Liver (tissue), 9 donors: Measurements from ENCODE around the gene PCCB. TPM values are rescaled to one million over a fixed set of nuclear protein-coding genes. Genes with fewer than 3 reads are reported as not detected.
"Not testable (repeated sequence)": the region's sequence is repeated elsewhere in the genome, so short reads cannot be mapped to it uniquely, and the experiment has no call there.

Experiments
- DNase-seq: peaks from one replicate; pipeline ENCODE4 v3.0.0-alpha.2; 2017; ENCODE audit warnings: low spot score
- H3K27ac ChIP-seq, 2 donors: one replicate each; pipeline ENCODE4 v1.7.0; 2013; ENCODE audit warnings: inconsistent platforms in 2 of 2, low read length in 2 of 2, control low read depth in 1 of 2, low read depth in 1 of 2, mild to moderate bottlenecking in 1 of 2
- H3K27me3 ChIP-seq, 4 donors: one replicate each; pipeline versions ENCODE4 v1.6.1 to v1.7.0; 2013; ENCODE audit warnings: low read length in 3 of 4, inconsistent platforms in 1 of 4, mild to moderate bottlenecking in 1 of 4, moderate library complexity in 1 of 4; ENCODE audit not compliant: control insufficient read depth in 4 of 4, insufficient read depth in 4 of 4
- H3K36me3 ChIP-seq, 4 donors: one replicate each; pipeline versions ENCODE4 v1.6.1 to v1.7.0; 2013; ENCODE audit warnings: low read length in 3 of 4, mild to moderate bottlenecking in 3 of 4, low read depth in 1 of 4, moderate library complexity in 1 of 4; ENCODE audit not compliant: control insufficient read depth in 4 of 4, insufficient read depth in 3 of 4
- H3K4me1 ChIP-seq, 4 donors: one replicate each; pipeline versions ENCODE4 v1.6.1 to v1.7.0; 2013; ENCODE audit warnings: low read length in 3 of 4, mild to moderate bottlenecking in 3 of 4, moderate library complexity in 1 of 4; ENCODE audit not compliant: control insufficient read depth in 4 of 4, insufficient read depth in 4 of 4
- H3K4me3 ChIP-seq, 3 donors: one replicate each; pipeline versions ENCODE4 v1.6.1 to v1.7.0; 2013; ENCODE audit warnings: low read length in 3 of 3, control low read depth in 1 of 3, low read depth in 1 of 3, mild to moderate bottlenecking in 1 of 3
- H3K9ac ChIP-seq, 2 donors: one replicate each; pipeline ENCODE4 v1.7.0; 2013; ENCODE audit warnings: low read length in 2 of 2, mild to moderate bottlenecking in 2 of 2, moderate library complexity in 2 of 2, control low read depth in 1 of 2, low read depth in 1 of 2
- H3K9me3 ChIP-seq, 4 donors: one replicate each; pipeline versions ENCODE4 v1.6.1 to v1.7.0; 2013; ENCODE audit warnings: low read length in 3 of 4; ENCODE audit not compliant: control insufficient read depth in 4 of 4
- EGR1 ChIP-seq, 2 donors: IDR thresholded peaks; 2 replicates each; pipeline ENCODE4 v1.6.1; 2016 to 2018; ENCODE audit warnings: antibody characterized with exemption in 2 of 2, low read depth in 2 of 2
- HNF4A ChIP-seq, 2 donors: conservative IDR thresholded peaks; 2 replicates each; pipeline ENCODE4 v1.6.1; 2016; ENCODE audit warnings: antibody characterized with exemption in 2 of 2, mild to moderate bottlenecking in 2 of 2
- HNF4G ChIP-seq: IDR thresholded peaks from 2 replicates; pipeline ENCODE4 v1.6.1; 2016; ENCODE audit warnings: antibody characterized with exemption
- JUND ChIP-seq, 2 donors: IDR thresholded peaks; 2 replicates each; pipeline ENCODE4 v1.6.1; 2016; ENCODE audit warnings: antibody characterized with exemption in 2 of 2
- RAD21 ChIP-seq, 2 donors: IDR thresholded peaks; 2 replicates each; pipeline ENCODE4 v1.6.1; 2016; ENCODE audit warnings: antibody characterized with exemption in 2 of 2, mild to moderate bottlenecking in 2 of 2
- SP1 ChIP-seq: IDR thresholded peaks from 2 replicates; pipeline ENCODE4 v1.6.1; 2018; ENCODE audit warnings: antibody characterized with exemption, mild to moderate bottlenecking
- YY1 ChIP-seq: IDR thresholded peaks from 2 replicates; pipeline ENCODE4 v1.6.1; 2016; ENCODE audit warnings: antibody characterized with exemption, mild to moderate bottlenecking
- WGBS: extraction: QIAGEN DNeasy Blood & Tissue Kit; methylation state at CpG from one replicate; pipeline ENCODE4 v1.1.7; 2013; 5-methylcytosine and 5-hydroxymethylcytosine counted together
- polyA plus RNA-seq, 2 donors: library from polyadenylated mRNA; stranded (reverse) in 1 of 2; unstranded in 1 of 2; fragments of 200-250 nt in 1 of 2; fragments of >200 nt in 1 of 2; fragmentation: Nextera tagmentation in 1 of 2; extraction: Ambion mirVana in 1 of 2; gene quantifications; one replicate each; pipeline versions ENCODE4 v1.2.1 to v1.2.3, GENCODE V29; 2013 to 2015
- total RNA-seq, 2 donors: library from RNA; depleted of rRNA; stranded (reverse); fragments of >200 nt; gene quantifications; one replicate each; pipeline ENCODE4 v1.2.3, GENCODE V29; 2014
- TF ChIP-seq, protein P1 (sequence below): IDR thresholded peaks from 2 replicates; pipeline ENCODE4 v1.6.1; 2016; ENCODE audit warnings: antibody characterized with exemption, mild to moderate bottlenecking
- TF ChIP-seq, protein P2 (sequence below): IDR thresholded peaks from 2 replicates; pipeline ENCODE4 v1.6.1; 2016; ENCODE audit warnings: antibody characterized with exemption
- TF ChIP-seq, protein P3 (sequence below): IDR thresholded peaks from 2 replicates; pipeline ENCODE4 v1.6.1; 2016; ENCODE audit warnings: antibody characterized with exemption
- TF ChIP-seq, protein P4 (sequence below): fragments of 150-350 bp; IDR thresholded peaks from 2 replicates; pipeline ENCODE4 v1.5.1; 2017; ENCODE audit warnings: improper control_type of control experiment, low read depth, low read length; ENCODE audit not compliant: missing input control
- TF ChIP-seq, protein P5 (sequence below): IDR thresholded peaks from 2 replicates; pipeline ENCODE4 v1.6.1; 2016; ENCODE audit warnings: antibody characterized with exemption
- donor health status: healthy.
- donor health status: healthy.
- donor health status: healthy.
- donor health status: healthy.
- donor health status: healthy.

PCCB gene
- total and polyA plus RNA-seq, 4 donors, result 72.8 to 120 (median 95.0) TPM

DNA sequence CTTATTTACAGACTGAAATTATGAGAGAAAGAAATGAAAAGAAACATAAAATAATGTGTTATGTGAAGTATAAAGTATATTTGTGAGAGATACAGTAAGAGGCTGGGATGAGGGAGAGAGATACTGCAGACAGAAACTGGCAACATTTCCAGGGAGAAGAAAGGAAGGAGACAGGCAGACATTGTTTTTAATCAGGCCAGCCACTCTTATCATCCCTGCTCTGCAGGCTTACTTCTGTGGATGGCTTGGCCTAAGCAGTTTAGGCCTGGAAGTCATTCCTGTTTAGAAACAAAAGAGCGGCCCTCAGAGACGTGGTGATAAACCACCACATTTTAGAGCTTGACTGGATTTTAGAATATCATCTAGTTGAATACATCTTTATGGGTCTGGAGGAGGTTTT lies 12.4 kb downstream of the PCCB start:
- H3K27ac ChIP-seq, result no peak overlapping the region
- H3K36me3 ChIP-seq, result peaks cover 3 to 55% (median 30%) of the 10 kb centered on the region in 4 donors
- no peak for DNase-seq
- TF ChIP-seq RAD21 (IDR thresholded peaks at IDR 0.05), result no peak
- TF ChIP-seq, protein P1, sequence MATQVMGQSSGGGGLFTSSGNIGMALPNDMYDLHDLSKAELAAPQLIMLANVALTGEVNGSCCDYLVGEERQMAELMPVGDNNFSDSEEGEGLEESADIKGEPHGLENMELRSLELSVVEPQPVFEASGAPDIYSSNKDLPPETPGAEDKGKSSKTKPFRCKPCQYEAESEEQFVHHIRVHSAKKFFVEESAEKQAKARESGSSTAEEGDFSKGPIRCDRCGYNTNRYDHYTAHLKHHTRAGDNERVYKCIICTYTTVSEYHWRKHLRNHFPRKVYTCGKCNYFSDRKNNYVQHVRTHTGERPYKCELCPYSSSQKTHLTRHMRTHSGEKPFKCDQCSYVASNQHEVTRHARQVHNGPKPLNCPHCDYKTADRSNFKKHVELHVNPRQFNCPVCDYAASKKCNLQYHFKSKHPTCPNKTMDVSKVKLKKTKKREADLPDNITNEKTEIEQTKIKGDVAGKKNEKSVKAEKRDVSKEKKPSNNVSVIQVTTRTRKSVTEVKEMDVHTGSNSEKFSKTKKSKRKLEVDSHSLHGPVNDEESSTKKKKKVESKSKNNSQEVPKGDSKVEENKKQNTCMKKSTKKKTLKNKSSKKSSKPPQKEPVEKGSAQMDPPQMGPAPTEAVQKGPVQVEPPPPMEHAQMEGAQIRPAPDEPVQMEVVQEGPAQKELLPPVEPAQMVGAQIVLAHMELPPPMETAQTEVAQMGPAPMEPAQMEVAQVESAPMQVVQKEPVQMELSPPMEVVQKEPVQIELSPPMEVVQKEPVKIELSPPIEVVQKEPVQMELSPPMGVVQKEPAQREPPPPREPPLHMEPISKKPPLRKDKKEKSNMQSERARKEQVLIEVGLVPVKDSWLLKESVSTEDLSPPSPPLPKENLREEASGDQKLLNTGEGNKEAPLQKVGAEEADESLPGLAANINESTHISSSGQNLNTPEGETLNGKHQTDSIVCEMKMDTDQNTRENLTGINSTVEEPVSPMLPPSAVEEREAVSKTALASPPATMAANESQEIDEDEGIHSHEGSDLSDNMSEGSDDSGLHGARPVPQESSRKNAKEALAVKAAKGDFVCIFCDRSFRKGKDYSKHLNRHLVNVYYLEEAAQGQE, result no peak
- TF ChIP-seq SP1, result no peak
- TF ChIP-seq, protein P2, sequence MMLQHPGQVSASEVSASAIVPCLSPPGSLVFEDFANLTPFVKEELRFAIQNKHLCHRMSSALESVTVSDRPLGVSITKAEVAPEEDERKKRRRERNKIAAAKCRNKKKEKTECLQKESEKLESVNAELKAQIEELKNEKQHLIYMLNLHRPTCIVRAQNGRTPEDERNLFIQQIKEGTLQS, result no peak
- TF ChIP-seq YY1, result no peak
- TF ChIP-seq, protein P3, sequence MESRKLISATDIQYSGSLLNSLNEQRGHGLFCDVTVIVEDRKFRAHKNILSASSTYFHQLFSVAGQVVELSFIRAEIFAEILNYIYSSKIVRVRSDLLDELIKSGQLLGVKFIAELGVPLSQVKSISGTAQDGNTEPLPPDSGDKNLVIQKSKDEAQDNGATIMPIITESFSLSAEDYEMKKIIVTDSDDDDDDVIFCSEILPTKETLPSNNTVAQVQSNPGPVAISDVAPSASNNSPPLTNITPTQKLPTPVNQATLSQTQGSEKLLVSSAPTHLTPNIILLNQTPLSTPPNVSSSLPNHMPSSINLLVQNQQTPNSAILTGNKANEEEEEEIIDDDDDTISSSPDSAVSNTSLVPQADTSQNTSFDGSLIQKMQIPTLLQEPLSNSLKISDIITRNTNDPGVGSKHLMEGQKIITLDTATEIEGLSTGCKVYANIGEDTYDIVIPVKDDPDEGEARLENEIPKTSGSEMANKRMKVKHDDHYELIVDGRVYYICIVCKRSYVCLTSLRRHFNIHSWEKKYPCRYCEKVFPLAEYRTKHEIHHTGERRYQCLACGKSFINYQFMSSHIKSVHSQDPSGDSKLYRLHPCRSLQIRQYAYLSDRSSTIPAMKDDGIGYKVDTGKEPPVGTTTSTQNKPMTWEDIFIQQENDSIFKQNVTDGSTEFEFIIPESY, result no peak
- no peak for TF ChIP-seq JUND (IDR thresholded peaks at IDR 0.05)
- TF ChIP-seq HNF4G, result no peak
- no peak overlapping the region for H3K9ac ChIP-seq
- H3K4me1 ChIP-seq, result no peaks in the 10 kb centered on the region
- H3K9me3 ChIP-seq, result no peaks in the 10 kb centered on the region
- H3K4me3 ChIP-seq, result no peak overlapping the region
- 84% methylated on average over 2 of the region's 2 CpGs for WGBS
- H3K27me3 ChIP-seq, result no peaks in the 10 kb centered on the region

DNA sequence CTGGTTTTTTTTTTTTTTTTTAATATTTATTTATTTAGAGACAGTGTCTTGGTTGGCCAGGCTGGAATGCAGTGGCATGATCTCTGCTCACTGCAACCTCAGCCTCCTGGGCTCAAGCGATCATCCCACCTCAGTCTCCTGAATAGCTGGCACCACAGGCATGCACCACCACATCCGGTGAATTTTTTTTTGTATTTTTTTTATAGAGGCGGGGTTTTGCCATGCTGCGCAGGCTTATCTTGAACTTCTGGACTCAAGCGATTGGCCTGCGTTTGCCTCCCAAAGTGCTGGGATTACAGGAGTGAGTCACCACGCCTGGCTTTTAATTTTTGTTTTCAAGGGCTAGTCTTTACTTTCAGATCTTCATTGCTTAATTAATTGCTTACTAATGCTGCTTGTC lies 13.1 kb downstream of the PCCB start:
- Histone ChIP-seq H3K36me3 (peaks cover 3 to 50% (median 28%) of the 10 kb centered on the region in 4 donors), H3K9me3 (no peaks in the 10 kb centered on the region), H3K27ac (no peak overlapping the region), H3K9ac (no peak overlapping the region), H3K4me3 (no peak overlapping the region), H3K4me1 (no peaks in the 10 kb centered on the region), H3K27me3 (no peaks in the 10 kb centered on the region)
- TF ChIP-seq EGR1 (IDR thresholded peaks at IDR 0.05; ENCODE audit: low read depth in 2 of 2) (no peak), HNF4A (conservative IDR thresholded peaks at IDR 0.05) (no peak)
- TF ChIP-seq, protein P3, result no peak
- TF ChIP-seq, protein P4, sequence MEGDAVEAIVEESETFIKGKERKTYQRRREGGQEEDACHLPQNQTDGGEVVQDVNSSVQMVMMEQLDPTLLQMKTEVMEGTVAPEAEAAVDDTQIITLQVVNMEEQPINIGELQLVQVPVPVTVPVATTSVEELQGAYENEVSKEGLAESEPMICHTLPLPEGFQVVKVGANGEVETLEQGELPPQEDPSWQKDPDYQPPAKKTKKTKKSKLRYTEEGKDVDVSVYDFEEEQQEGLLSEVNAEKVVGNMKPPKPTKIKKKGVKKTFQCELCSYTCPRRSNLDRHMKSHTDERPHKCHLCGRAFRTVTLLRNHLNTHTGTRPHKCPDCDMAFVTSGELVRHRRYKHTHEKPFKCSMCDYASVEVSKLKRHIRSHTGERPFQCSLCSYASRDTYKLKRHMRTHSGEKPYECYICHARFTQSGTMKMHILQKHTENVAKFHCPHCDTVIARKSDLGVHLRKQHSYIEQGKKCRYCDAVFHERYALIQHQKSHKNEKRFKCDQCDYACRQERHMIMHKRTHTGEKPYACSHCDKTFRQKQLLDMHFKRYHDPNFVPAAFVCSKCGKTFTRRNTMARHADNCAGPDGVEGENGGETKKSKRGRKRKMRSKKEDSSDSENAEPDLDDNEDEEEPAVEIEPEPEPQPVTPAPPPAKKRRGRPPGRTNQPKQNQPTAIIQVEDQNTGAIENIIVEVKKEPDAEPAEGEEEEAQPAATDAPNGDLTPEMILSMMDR, result no peak
- TF ChIP-seq, protein P5, sequence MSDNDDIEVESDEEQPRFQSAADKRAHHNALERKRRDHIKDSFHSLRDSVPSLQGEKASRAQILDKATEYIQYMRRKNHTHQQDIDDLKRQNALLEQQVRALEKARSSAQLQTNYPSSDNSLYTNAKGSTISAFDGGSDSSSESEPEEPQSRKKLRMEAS, result no peak
- WGBS, result 97% methylated on average over 7 of the region's 7 CpGs
- no peak for DNase-seq

DNA sequence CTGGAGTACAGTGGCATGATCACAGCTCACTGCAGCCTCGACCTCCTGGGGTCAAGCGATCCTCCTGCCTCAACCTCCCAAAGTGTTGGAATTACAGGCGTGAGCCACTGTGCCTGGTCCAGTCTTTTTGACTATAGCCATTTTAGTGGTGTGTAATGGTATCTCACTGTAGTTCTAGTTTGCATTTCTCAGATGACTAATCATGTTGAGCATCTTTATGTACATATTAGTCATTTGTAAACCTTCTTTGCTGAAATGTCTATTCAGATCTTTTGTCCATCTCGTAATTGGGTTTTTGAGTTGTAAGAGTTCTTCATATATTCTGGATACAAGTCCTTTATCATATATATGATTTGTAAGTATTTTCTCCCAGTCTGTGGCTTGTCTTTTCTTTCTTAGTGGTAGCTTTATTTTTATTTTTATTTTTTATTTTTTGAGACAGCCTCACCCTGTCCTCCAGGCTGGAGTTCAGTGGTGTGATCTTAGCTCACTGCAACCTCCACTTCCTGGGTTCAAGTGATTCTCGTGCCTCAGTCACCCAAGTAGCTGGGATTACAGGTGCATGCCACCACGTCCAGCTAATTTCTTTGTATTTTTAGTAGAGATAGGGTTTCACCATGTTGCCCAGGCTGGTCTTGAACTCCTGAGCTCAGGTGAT lies 16.5 kb downstream of the PCCB start:
- H3K4me1 ChIP-seq, H3K9me3 ChIP-seq, DNase-seq, H3K27me3 ChIP-seq, H3K27ac ChIP-seq, H3K9ac ChIP-seq, H3K4me3 ChIP-seq: not testable (repeated sequence)
- peaks cover 3 to 31% (median 16%) of the 10 kb centered on the region in 4 donors for H3K36me3 ChIP-seq
- WGBS, result 94% methylated on average over 6 of the region's 6 CpGs
